GM19395 (cell line): Measurements from ENCODE around the gene PCMT1.
"Not testable (repeated sequence)": the region's sequence is repeated elsewhere in the genome, so short reads cannot be mapped to it uniquely, and the experiment has no call there.

Experiments
- ATAC-seq: cut with Tn5 transposase; IDR thresholded peaks from one replicate; pipeline ENCODE4 v1.9.1; 2021; ENCODE audit warnings: mild to moderate bottlenecking, moderate library complexity; ENCODE audit not compliant: unreplicated experiment

The PCMT1 gene

DNA sequence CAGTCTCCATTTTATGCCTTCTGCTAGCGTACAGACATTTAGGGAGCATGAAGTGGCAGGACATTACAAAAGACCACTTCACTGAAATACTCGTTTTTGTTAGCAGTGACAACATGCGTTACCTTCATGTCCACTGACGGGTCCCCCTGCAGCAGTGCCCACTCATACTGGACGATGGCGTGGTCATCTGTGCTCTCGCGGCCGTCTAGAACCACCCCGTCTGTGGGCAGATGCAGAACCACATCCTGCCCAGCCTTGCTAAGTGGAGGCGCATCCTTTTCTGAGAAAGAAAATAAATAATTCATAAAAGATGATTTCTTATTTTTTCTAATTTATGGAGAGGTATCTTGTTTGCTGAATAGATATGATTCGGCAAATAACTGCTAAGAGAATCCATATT is 103.3 kb downstream of the PCMT1 start:
- ATAC-seq, result no peak

DNA sequence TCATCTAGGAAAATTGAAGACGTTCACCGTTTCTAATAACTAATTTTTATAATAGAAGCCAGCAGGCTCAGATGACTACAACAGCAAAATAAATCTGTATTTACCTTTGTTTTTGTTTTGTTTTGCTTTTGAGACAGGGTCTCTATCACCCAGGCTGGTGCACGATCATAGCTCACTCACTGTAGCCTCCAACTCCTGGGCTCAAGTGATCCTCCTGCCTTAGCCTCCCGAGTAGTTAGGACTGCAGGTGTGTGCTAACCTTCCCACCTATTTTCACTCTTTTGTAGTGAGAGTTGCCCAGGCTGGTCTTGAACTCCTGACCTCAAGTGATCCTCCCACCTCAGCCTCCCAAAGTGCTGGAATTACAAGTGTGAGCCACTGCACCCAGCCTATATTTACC is 104.5 kb downstream of the PCMT1 start:
- not testable (repeated sequence) for ATAC-seq

DNA sequence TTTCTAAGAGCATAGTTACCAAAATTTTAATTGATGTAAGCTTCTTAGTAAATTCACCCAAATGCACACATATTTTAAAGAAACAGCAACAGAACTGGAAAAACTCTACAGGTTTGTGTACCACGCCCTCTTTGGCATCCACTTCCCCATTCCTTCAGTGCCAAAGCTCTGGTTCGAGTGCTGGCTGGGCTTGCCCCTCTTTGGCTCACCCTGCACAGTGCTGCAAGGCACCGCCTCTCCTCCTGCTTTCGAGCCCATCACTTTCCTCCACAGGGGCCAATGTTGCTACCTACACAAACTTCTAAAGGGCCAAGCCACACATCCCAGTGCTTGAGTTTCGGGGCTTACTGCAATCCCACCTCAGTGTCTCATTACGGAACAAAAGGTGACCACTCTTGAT is 105.0 kb downstream of the PCMT1 start:
- no peak for ATAC-seq

DNA sequence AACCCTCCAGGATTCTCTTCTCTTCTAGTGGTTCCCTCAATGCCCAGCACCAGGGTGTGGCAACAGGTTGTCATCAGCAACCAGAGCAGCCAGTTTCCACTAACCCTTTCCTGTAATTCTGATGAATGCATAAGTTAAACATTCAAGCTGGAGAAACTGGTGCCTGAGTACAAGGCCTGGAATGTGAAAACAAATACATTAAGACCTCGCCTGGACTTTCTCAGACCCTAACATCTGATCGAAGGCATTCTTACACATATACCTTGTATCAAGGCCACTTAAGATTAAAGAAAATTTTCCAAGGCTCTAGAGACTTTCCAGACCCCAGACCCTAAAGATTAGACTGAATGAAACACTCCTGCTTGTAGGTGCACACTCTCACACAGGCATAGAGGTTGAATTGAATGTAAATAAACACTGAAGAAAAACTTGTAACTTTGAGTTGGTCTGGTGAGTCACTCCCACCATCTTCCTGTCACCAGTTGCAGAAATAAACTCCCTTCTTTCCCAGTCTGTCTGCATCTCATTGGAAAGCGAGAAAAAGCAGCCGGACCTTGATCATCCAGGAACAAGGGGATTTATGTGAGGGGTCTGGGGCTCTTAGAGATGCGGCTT is 105.6 kb downstream of the PCMT1 start:
- ATAC-seq, result no peak

DNA sequence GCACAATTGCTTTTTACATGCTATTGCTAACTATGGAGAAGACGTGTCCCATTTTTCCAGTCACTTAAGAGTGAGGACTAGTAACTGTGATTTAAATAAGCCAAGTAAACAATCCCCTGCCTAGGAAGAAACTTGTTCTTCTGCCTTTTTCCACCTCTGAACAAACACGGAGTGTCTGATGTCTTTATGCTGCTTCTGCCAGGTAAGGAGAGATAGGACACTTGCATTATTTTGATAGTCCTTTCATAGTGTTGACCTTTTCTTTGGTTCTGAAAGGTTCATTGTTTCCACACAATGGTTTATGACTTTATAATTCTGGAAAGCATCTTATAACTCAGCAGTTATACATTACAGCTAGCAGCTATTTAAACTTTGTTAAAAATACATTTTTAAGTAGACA is 106.2 kb downstream of the PCMT1 start:
- no peak for ATAC-seq

DNA sequence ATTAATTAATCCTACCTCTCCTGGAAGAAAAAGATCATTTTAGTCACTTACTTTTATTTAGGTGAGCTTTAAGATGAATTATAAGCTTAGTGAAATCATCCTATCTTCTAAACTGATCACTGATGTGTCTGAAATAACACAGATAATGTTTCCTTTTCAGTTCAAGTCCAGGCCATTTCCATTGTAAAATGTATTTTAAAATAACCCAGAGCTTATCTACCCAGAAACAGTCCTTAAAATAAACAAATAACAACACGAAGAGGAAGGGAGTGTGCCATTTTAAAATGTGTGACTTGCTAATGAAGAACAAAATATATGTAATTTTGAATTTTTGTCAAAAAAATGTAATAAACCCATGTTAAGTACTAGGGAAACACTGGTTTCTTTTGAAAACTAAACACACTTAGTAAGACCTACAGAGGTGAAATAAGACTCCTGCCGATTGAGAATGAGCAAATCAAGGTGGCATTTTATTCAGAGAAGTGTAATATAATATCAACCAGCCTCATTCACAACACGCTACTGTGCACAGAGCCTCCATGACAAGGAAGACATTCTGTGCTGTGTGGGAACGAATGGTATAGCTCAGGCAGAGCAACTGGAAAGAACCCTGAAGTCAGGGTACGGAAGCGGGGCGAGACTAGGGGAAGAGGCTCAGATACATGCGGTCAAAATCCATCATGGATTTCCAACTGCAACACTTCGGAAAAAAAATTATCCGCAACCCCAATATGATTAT is 106.9 kb downstream of the PCMT1 start:
- ATAC-seq, result no peak

DNA sequence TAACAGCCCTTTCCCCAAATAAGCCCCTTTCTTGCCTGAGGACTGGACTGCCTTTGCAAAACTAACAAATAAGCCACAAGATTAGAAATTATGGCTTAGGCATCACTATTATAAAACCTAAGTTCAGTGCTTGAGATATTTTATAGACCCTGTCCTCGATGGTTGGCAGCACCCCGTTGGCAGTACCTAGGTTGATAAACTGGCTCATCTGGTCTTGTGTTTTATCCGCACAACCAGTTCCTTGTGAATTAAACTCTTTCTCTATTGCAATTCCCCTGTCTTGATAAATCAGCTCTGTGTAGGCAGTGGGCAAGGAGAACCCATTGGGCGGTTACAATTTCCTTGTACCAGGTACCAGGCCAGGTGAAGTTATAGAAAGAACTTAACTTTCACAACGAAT is 108.0 kb downstream of the PCMT1 start:
- ATAC-seq, result no peak

DNA sequence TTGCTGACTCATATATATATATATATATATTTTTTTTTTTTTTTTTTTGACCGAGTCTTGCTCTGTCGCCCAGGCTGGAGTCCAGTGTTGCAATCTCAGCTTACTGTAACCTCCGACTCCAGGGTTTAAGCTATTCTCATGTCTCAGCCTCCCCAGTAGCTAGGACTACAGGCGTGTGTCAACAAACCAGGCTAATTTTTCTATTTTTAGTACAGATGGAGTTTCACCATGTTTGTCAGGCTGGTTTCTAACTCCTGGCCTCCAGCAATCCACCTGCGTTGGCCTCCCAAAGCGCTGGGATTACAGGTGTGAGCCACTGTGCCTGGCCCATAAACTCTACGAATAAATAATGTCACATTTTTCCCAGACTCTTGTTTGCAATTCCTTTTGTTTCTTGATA is 109.8 kb downstream of the PCMT1 start:
- ATAC-seq, result no peak

DNA sequence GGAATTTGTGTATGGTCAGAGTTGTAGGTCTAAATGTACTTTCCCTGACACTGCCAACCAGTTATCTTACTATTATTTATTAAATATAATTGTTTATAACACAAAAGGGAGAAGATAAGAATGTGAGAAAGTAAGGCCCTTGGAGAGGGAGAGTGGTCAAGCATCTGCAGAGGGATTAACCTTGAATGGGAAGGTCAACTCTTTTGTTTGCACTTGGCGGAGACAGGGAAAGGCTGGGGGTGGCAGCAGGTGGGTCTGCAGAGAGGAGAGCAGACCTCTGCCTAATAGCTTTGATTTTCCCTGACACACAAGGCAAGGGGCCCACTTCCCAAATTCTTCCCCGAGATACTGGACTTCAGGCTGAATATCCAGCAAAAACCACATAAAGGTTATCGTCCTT is 110.4 kb downstream of the PCMT1 start:
- no peak for ATAC-seq

DNA sequence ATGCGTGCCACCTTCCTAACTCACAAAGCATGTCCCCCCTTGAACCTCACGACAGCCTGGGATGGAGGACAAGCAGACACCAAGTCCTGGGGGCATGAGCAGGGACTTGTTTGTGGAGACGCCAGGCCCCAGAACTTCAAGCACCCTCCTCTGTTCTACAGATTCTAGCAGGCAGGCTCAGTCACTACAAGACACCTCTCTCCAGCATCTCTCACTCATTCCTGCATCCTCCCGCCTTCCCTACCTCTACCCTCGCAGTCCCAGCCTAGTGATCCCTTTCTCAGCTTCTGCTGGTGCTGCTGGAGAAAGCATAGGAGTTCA is 110.9 kb downstream of the PCMT1 start:
- ATAC-seq, result no peak
